Measurements from ENCODE around the gene AGTR1. TPM values are rescaled to one million over a fixed set of nuclear protein-coding genes. Genes with fewer than 3 reads are reported as not detected.
A peak's percentile ranks its signal among the peaks of the same experiment; 100 is the strongest.

AGTR1 gene
- polyA plus RNA-seq, 2 of the 4 experiments (the other 2 are of a cell fraction): 0.92 to 3.1 TPM

DNA sequence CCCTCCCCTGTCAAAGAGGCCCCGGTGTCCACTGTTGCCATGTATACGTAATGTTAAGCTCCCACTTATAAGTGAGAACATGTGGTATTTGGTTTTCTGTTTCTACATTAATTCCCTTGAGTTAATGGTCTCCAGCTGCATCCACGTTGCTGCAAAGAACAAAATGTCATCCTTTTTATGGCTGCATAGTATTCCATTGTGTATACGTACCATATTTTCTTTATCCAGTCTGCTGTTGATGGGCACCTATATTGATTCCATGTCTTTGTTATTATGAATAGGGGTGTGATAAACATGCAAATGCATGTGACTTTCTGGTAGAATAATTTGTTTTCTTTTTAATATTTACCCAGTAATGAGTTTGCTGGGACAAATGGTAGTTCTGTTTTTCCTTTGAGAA, 43.3 kb upstream of the AGTR1 start:
- CTCF ChIA-PET: interaction anchor here (0.9 kb wide), 1 partner anchor 12 kb away, joined by 3 read pairs; no protein-coding TSS in a partner anchor
- Histone ChIP-seq H3K27ac (no peak overlapping the region), H3K4me1 (peaks cover 3% of the 10 kb centered on the region; the same call in 2 of the 3 replicates), H3K4me2 (no peak overlapping the region), H3K9me3 (no peaks in the 10 kb centered on the region), H3K4me3 (no peak overlapping the region)
- ATAC-seq (no peak), FAIRE-seq (no peak), DNase-seq (ENCODE audit: low read depth in 1 of 2, low spot score in 1 of 2) (no peak)
- 71% methylated on average over 4 of the region's 4 CpGs for WGBS (ENCODE audit: missing lambda C conversion rate)
- TF ChIP-seq NR3C1 (IDR thresholded peaks at IDR 0.05) (no peak), MYC (IDR thresholded peaks at IDR 0.05; ENCODE audit: borderline replicate concordance, low read length) (no peak), HOXA7 (CRISPR knock-in tag; IDR thresholded peaks at IDR 0.05) (no peak), HOXB13 (CRISPR knock-in tag; IDR thresholded peaks at IDR 0.05; ENCODE audit: low read depth) (no peak), NFE2L2 (conservative IDR thresholded peaks at IDR 0.05; ENCODE audit: low read length) (no peak), JUNB (IDR thresholded peaks at IDR 0.05) (no peak), RNF2 (IDR thresholded peaks at IDR 0.05; ENCODE audit: borderline replicate concordance, low read depth) (no peak)
- TF ChIP-seq, protein P1, sequence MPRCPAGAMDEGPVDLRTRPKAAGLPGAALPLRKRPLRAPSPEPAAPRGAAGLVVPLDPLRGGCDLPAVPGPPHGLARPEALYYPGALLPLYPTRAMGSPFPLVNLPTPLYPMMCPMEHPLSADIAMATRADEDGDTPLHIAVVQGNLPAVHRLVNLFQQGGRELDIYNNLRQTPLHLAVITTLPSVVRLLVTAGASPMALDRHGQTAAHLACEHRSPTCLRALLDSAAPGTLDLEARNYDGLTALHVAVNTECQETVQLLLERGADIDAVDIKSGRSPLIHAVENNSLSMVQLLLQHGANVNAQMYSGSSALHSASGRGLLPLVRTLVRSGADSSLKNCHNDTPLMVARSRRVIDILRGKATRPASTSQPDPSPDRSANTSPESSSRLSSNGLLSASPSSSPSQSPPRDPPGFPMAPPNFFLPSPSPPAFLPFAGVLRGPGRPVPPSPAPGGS (IDR thresholded peaks at IDR 0.05): no peak
- POLR2A ChIA-PET: no interaction called here

DNA sequence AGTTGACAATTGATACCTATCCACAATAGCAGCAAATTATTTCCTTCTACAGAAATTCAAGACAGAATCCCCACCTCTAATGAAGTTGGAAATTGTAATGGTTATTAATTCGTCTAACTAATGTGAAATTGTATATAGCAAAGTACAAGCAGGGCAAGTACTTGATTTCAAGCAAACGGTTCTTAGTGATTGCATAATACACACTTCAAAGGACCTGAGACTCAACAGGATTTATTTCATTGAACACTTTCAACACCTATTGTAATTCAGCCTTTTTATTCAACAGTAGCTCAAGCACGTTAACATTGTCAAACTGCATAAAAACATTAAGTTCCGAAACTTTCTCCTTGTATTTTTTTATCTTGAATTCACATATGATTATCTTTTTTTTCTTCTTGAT, 40.2 kb upstream of the AGTR1 start:
- ATAC-seq: no peak
- Histone ChIP-seq H3K27ac (no peak overlapping the region), H3K4me3 (no peak overlapping the region), H3K4me2 (no peak overlapping the region), H3K4me1 (no peaks in the 10 kb centered on the region), H3K9me3 (no peaks in the 10 kb centered on the region)
- TF ChIP-seq ZSCAN20 (CRISPR knock-in tag; IDR thresholded peaks at IDR 0.05) (no peak), CEBPB (IDR thresholded peaks at IDR 0.05) (peak; percentile 15 to 34; a peak in 2 of 4 replicates)
- DNase-seq (ENCODE audit: low read depth in 1 of 2, low spot score in 1 of 2): no peak
- ChIA-PET CTCF (no interaction called here), POLR2A (no interaction called here)
- peak; percentile 51 for FAIRE-seq
- 62% methylated on average over 4 of the region's 4 CpGs for WGBS (ENCODE audit: missing lambda C conversion rate)

DNA sequence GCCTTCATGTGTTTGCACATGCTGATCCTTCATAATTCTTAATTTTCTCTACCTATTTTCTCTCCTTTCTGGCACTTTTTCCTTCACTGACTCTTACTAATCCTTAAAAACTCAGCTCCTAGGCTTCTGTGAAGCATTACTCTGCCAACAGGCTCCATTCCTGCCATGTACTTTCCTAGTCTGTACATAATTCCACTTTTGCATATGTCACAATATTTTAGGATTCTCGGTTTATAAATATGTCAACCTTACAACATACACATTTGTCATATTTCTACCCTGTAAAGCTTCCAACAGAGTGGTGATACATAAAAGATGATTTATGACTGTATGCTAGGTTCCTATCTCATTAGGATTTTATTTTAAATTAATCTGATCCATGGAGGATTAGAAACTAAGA, 38.2 kb upstream of the AGTR1 start:
- 70% methylated on average over 1 of the region's 1 CpG for WGBS (ENCODE audit: missing lambda C conversion rate)
- CTCF ChIA-PET: no interaction called here
- DNase-seq (ENCODE audit: low read depth in 1 of 2, low spot score in 1 of 2): no peak
- no peak overlapping the region for H3K27ac ChIP-seq
- ATAC-seq: no peak
- H3K4me2 ChIP-seq: no peak overlapping the region
- no peaks in the 10 kb centered on the region for H3K9me3 ChIP-seq
- FAIRE-seq: no peak
- H3K4me1 ChIP-seq: no peaks in the 10 kb centered on the region
- TF ChIP-seq NFE2L2 (conservative IDR thresholded peaks at IDR 0.05; ENCODE audit: low read length) (no peak), ZSCAN20 (CRISPR knock-in tag; IDR thresholded peaks at IDR 0.05) (no peak), PHF8 (IDR thresholded peaks at IDR 0.05; ENCODE audit: borderline replicate concordance, low read depth) (no peak), POLR2A (IDR thresholded peaks at IDR 0.05; ENCODE audit: low read length) (no peak), CHD4 (IDR thresholded peaks at IDR 0.05; ENCODE audit: borderline replicate concordance) (no peak), ZNF302 (CRISPR knock-in tag; IDR thresholded peaks at IDR 0.05) (no peak), JUN (IDR thresholded peaks at IDR 0.05) (no peak), MAZ (IDR thresholded peaks at IDR 0.05; ENCODE audit: borderline replicate concordance, low read depth, low read length) (no peak), JUNB (IDR thresholded peaks at IDR 0.05) (no peak), TFCP2L1 (CRISPR knock-in tag; IDR thresholded peaks at IDR 0.05) (no peak), ESRRA (IDR thresholded peaks at IDR 0.05; ENCODE audit: borderline replicate concordance, low read length) (no peak), CBX8 (IDR thresholded peaks at IDR 0.05) (no peak), HOXB13 (CRISPR knock-in tag; IDR thresholded peaks at IDR 0.05; ENCODE audit: low read depth) (no peak), HDAC2 (IDR thresholded peaks at IDR 0.05) (no peak), RFX5 (IDR thresholded peaks at IDR 0.05) (no peak), HEYL (CRISPR knock-in tag; IDR thresholded peaks at IDR 0.05) (no peak), HOXA7 (CRISPR knock-in tag; IDR thresholded peaks at IDR 0.05) (no peak)
- TF ChIP-seq, protein P2, sequence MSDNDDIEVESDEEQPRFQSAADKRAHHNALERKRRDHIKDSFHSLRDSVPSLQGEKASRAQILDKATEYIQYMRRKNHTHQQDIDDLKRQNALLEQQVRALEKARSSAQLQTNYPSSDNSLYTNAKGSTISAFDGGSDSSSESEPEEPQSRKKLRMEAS (IDR thresholded peaks at IDR 0.05): no peak
- POLR2A ChIA-PET: no interaction called here
- no peak overlapping the region for H3K4me3 ChIP-seq

DNA sequence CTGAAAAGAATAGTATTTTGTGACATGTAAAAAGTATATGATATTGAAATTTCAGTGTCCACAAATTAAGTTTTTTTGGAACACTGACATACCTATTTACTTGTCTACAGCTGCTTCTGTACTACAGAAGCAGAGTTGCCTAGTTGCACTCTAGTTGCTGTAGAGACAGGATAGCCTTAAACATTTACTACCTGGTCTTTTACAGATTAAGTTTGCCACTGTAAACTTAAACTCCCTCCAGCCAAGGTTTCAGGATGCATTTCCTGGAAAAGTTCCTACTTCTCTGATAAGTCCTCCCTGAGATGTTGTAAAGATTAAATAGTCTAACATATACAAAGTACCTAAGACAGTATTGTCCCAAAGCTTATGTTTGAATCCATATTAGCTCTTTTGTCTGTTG, 17.4 kb upstream of the AGTR1 start:
- Histone ChIP-seq H3K9me3 (no peaks in the 10 kb centered on the region), H3K4me2 (no peak overlapping the region), H3K4me3 (no peak overlapping the region), H3K4me1 (peaks cover 13% of the 10 kb centered on the region), H3K27ac (no peak overlapping the region)
- ATAC-seq: no peak
- POLR2A ChIA-PET: no interaction called here
- FAIRE-seq: no peak
- DNase-seq (ENCODE audit: low read depth in 1 of 2, low spot score in 1 of 2): no peak
- CTCF ChIA-PET: no interaction called here
- TF ChIP-seq NPAS2 (CRISPR knock-in tag; IDR thresholded peaks at IDR 0.05; ENCODE audit: borderline replicate concordance): no peak
- no peak for TF ChIP-seq CHD4 (IDR thresholded peaks at IDR 0.05; ENCODE audit: borderline replicate concordance)
- no peak for TF ChIP-seq HDAC2 (IDR thresholded peaks at IDR 0.05)
- no peak for TF ChIP-seq EHF (CRISPR knock-in tag; IDR thresholded peaks at IDR 0.05)
- TF ChIP-seq, protein P3, sequence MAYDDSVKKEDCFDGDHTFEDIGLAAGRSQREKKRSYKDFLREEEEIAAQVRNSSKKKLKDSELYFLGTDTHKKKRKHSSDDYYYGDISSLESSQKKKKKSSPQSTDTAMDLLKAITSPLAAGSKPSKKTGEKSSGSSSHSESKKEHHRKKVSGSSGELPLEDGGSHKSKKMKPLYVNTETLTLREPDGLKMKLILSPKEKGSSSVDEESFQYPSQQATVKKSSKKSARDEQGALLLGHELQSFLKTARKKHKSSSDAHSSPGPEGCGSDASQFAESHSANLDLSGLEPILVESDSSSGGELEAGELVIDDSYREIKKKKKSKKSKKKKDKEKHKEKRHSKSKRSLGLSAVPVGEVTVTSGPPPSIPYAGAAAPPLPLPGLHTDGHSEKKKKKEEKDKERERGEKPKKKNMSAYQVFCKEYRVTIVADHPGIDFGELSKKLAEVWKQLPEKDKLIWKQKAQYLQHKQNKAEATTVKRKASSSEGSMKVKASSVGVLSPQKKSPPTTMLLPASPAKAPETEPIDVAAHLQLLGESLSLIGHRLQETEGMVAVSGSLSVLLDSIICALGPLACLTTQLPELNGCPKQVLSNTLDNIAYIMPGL (CRISPR knock-in tag; IDR thresholded peaks at IDR 0.05; ENCODE audit: borderline replicate concordance): no peak
- TF ChIP-seq CEBPB (IDR thresholded peaks at IDR 0.05): no peak
- TF ChIP-seq, protein P4, sequence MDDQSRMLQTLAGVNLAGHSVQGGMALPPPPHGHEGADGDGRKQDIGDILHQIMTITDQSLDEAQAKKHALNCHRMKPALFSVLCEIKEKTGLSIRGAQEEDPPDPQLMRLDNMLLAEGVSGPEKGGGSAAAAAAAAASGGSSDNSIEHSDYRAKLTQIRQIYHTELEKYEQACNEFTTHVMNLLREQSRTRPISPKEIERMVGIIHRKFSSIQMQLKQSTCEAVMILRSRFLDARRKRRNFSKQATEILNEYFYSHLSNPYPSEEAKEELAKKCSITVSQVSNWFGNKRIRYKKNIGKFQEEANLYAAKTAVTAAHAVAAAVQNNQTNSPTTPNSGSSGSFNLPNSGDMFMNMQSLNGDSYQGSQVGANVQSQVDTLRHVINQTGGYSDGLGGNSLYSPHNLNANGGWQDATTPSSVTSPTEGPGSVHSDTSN (IDR thresholded peaks at IDR 0.05): no peak
- no peak for TF ChIP-seq HOXA7 (CRISPR knock-in tag; IDR thresholded peaks at IDR 0.05)
- TF ChIP-seq GATA3 (IDR thresholded peaks at IDR 0.05; ENCODE audit: borderline replicate concordance): no peak
- no peak for TF ChIP-seq SREBF2 (IDR thresholded peaks at IDR 0.05)
- TF ChIP-seq POLR2AphosphoS2 (conservative IDR thresholded peaks at IDR 0.05; ENCODE audit: low read length): no peak
- no peak for TF ChIP-seq BHLHE40 (IDR thresholded peaks at IDR 0.05; ENCODE audit: low read depth, low read length)
- TF ChIP-seq KDM1A (IDR thresholded peaks at IDR 0.05; ENCODE audit: low read depth): no peak
